HL-60 (cell line): ENCODE measurements around the gene CENPA.

Experiments used
- DNase-seq, 2 experiments: peaks; one replicate each; pipeline ENCODE4 v3.0.0-alpha.2; 2010 to 2020; ENCODE audit warnings: low read depth in 1 of 2, low spot score in 1 of 2
- H3K27ac ChIP-seq: fragments of 250-450 bp; sonication (Bioruptor Pico); replicated peaks from 2 replicates; pipeline ENCODE4 v1.5.1; 2020; ENCODE audit warnings: mild to moderate bottlenecking, moderate library complexity
- H3K27me3 ChIP-seq: fragments of 250-450 bp; sonication (Bioruptor Pico); 2 replicates; pipeline ENCODE4 v1.5.1; 2021; ENCODE audit warnings: mild to moderate bottlenecking, moderate library complexity; ENCODE audit not compliant: insufficient read depth, poor library complexity, severe bottlenecking
- H3K4me3 ChIP-seq: replicated peaks from 2 replicates; pipeline ENCODE4 v1.5.1; 2011; ENCODE audit warnings: mild to moderate bottlenecking, control low read depth, low read length; ENCODE audit not compliant: insufficient read depth
- GABPA ChIP-seq: IDR thresholded peaks from 2 replicates; pipeline ENCODE4 v1.6.1; 2012; ENCODE audit warnings: low read depth
- POLR2AphosphoS5 ChIP-seq: IDR thresholded peaks from 2 replicates; pipeline ENCODE4 v1.6.1; 2012; ENCODE audit warnings: low read depth
- SPI1 ChIP-seq: IDR thresholded peaks from 2 replicates; pipeline ENCODE4 v1.6.1; 2012; ENCODE audit warnings: low read depth, mild to moderate bottlenecking, borderline replicate concordance
- TF ChIP-seq, protein P1 (sequence below): IDR thresholded peaks from one replicate; pipeline ENCODE4 v1.5.1; 2011; ENCODE audit warnings: low read length, control low read depth, inconsistent platforms; ENCODE audit not compliant: insufficient read depth
- TF ChIP-seq, protein P2 (sequence below): IDR thresholded peaks from 2 replicates; pipeline ENCODE4 v1.6.1; 2012; ENCODE audit warnings: low read depth; ENCODE audit not compliant: insufficient replicate concordance

Gene CENPA

DNA sequence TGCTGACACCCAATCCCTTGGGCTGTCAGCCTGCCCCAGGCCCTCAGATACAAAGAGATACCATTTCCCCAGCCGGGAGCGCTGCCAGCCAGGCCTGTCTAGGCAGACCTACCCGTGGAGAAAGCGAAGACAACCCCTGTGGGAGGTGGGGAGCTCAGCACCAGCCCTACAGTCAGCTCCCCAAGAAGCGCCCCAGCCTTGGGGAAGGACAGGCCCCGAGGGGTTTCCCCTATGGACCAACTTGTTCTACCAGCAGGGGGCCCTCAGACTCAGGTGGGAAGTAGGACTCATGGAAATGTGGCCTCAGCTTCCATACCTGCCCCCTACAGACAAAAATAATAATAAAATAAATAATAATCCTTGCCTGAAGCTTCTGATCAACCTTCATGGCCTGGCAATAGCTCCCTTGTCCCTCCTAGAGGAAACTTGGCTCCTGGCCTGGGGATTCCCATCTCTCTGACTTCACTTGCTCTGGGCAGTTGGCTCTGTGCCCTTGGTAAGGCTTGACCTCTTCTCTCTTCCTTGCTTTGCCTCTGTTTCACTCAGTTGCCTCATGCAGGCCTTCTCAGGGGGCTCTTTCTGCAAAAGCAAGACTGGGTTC, 14.8 kb upstream of the CENPA start:
- H3K27ac ChIP-seq, result no peak overlapping the region
- H3K4me3 ChIP-seq, result no peak overlapping the region
- no peak for DNase-seq
- TF ChIP-seq, protein P1, sequence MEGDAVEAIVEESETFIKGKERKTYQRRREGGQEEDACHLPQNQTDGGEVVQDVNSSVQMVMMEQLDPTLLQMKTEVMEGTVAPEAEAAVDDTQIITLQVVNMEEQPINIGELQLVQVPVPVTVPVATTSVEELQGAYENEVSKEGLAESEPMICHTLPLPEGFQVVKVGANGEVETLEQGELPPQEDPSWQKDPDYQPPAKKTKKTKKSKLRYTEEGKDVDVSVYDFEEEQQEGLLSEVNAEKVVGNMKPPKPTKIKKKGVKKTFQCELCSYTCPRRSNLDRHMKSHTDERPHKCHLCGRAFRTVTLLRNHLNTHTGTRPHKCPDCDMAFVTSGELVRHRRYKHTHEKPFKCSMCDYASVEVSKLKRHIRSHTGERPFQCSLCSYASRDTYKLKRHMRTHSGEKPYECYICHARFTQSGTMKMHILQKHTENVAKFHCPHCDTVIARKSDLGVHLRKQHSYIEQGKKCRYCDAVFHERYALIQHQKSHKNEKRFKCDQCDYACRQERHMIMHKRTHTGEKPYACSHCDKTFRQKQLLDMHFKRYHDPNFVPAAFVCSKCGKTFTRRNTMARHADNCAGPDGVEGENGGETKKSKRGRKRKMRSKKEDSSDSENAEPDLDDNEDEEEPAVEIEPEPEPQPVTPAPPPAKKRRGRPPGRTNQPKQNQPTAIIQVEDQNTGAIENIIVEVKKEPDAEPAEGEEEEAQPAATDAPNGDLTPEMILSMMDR, result no peak
- TF ChIP-seq, protein P2, sequence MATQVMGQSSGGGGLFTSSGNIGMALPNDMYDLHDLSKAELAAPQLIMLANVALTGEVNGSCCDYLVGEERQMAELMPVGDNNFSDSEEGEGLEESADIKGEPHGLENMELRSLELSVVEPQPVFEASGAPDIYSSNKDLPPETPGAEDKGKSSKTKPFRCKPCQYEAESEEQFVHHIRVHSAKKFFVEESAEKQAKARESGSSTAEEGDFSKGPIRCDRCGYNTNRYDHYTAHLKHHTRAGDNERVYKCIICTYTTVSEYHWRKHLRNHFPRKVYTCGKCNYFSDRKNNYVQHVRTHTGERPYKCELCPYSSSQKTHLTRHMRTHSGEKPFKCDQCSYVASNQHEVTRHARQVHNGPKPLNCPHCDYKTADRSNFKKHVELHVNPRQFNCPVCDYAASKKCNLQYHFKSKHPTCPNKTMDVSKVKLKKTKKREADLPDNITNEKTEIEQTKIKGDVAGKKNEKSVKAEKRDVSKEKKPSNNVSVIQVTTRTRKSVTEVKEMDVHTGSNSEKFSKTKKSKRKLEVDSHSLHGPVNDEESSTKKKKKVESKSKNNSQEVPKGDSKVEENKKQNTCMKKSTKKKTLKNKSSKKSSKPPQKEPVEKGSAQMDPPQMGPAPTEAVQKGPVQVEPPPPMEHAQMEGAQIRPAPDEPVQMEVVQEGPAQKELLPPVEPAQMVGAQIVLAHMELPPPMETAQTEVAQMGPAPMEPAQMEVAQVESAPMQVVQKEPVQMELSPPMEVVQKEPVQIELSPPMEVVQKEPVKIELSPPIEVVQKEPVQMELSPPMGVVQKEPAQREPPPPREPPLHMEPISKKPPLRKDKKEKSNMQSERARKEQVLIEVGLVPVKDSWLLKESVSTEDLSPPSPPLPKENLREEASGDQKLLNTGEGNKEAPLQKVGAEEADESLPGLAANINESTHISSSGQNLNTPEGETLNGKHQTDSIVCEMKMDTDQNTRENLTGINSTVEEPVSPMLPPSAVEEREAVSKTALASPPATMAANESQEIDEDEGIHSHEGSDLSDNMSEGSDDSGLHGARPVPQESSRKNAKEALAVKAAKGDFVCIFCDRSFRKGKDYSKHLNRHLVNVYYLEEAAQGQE, result no peak
- no peak for TF ChIP-seq GABPA
- no peak for TF ChIP-seq POLR2AphosphoS5
- no peak for TF ChIP-seq SPI1
- no peaks in the 10 kb centered on the region for H3K27me3 ChIP-seq

DNA sequence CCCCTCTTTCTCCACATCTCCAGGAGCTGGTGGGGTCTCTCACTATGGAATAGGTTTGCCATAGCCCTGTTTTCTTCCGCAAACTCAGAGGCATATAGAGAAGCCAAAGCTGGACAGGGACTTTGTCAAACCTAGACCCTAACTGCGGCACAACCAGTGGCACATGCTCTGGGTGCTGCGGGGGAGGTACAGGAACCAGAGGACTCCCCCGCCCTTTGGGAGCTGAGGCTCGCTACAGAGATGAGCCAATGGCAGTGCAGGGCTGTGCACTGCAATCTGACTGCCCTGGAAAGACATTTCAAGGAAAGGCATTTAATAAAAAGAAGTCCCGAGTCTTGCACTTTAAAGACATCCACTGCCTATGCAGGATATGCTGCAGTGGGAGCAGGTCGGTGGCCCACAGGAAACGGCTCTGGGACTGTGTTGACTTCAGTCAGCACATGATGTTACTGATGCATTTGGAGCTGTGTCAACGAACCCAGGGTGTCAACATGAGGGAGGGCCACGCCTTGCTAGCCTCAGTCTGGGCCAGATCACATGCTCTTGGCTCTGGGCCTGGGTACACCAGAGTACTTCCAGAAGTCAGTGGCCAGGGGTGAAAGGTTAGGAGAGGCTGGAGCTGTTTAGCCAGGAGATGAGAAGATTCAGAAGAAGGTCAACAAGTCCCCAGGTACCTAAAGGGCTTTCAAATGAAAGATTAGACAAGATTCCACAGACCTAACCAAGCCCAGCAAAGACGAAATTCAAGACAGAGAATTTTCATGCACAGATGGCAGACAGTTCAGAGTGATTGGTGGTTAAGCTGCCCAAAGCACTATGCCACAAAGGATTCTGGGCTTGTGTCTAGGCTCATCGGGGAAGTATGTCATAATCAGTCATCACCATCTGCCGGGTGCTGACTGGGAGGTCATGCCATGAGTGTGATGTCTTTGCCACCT, 13.5 kb upstream of the CENPA start:
- peak in 1 of 2 experiments; percentile 78 for DNase-seq
- H3K27me3 ChIP-seq, result no peaks in the 10 kb centered on the region
- H3K4me3 ChIP-seq, result no peak overlapping the region
- peak; percentile 75 for TF ChIP-seq POLR2AphosphoS5
- TF ChIP-seq, protein P1, result no peak
- TF ChIP-seq, protein P2, result no peak
- peak overlapping the region; percentile 12; the same call in 1 of the 2 replicates for H3K27ac ChIP-seq

DNA sequence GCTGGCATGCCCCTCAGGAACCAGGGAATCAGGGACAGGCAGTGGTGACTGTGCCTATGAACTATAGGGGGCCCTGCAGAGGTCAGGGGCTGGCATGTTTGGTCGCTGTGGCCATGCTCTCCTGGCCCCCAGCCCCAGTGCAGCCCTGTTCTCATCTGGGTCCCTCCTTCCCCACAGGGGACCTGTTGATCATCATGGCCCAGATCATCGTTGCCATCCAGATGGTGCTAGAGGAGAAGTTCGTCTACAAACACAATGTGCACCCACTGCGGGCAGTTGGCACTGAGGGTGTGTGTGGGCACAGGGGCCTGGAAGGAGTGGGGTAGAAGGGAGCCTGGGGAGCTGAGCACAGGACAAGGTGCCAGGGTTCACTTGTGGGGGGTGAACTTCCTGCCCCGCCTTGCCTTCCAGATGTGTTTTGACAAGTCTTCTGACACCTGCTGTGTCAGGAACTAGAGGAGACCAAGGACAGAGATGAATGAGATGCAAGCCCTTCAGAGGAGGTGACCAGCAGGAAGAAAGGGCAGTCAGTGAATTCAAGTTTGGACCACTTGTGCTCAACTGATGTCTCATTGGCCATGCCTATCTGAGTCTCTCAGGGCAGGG, 9.6 kb upstream of the CENPA start:
- H3K4me3 ChIP-seq, result no peak overlapping the region
- no peak for DNase-seq
- H3K27me3 ChIP-seq, result no peaks in the 10 kb centered on the region
- TF ChIP-seq, protein P2, result no peak
- TF ChIP-seq SPI1 (no peak), POLR2AphosphoS5 (no peak), GABPA (no peak)
- TF ChIP-seq, protein P1, result no peak
- H3K27ac ChIP-seq, result no peak overlapping the region
